Gastroesophageal sphincter (tissue), 4 donors: ENCODE results near the gene CARS1. TPM values are rescaled to one million over a fixed set of nuclear protein-coding genes. Genes with fewer than 3 reads are reported as not detected.

Experiments
- ATAC-seq: fragments of 150-250 bp; one replicate; pipeline ENCODE4 v1.9.1; 2016; ENCODE audit warnings: mild to moderate bottlenecking, moderate library complexity
- H3K27ac ChIP-seq, 4 donors: fragments of 200-600 bp; sonication (generic) in 3 of 4; 1 replicate in 3 of 4; 2 replicates in 1 of 4; pipeline ENCODE4 v1.5.1; 2016 to 2019
- H3K27me3 ChIP-seq: fragments of 200-600 bp; sonication (generic); one replicate; pipeline ENCODE4 v1.5.1; 2019
- H3K36me3 ChIP-seq, 2 donors: fragments of 200-600 bp; sonication (generic); one replicate each; pipeline ENCODE4 v1.5.1; 2019; ENCODE audit warnings: control low read depth in 1 of 2
- H3K4me1 ChIP-seq, 3 donors: fragments of 200-600 bp; sonication (generic); 1 replicate in 2 of 3; 2 replicates in 1 of 3; pipeline ENCODE4 v1.5.1; 2016 to 2019; ENCODE audit warnings: control low read depth in 2 of 3
- H3K4me3 ChIP-seq, 2 donors: fragments of 200-600 bp; sonication (generic); one replicate each; pipeline ENCODE4 v1.5.1; 2019; ENCODE audit warnings: mild to moderate bottlenecking in 1 of 2, moderate library complexity in 1 of 2
- H3K9me3 ChIP-seq, 3 donors: fragments of 200-600 bp; sonication (generic); one replicate each; pipeline ENCODE4 v1.5.1; 2017 to 2019; ENCODE audit warnings: control low read depth in 2 of 3
- CTCF ChIP-seq, 4 experiments: fragments of 200-600 bp in 2 of 4; fragments of 450-650 bp in 2 of 4; sonication (generic) in 1 of 4; IDR thresholded peaks; one replicate each; pipeline ENCODE4 v1.5.1; 2017 to 2019; ENCODE audit warnings: antibody characterized with exemption in 4 of 4, mild to moderate bottlenecking in 2 of 4, moderate library complexity in 2 of 4
- EP300 ChIP-seq: sonication (generic); formaldehyde crosslinking; IDR thresholded peaks from one replicate; pipeline ENCODE4 v1.6.1; 2017; ENCODE audit warnings: antibody characterized with exemption, mild to moderate bottlenecking
- POLR2A ChIP-seq, 2 donors: fragments of 450-650 bp; IDR thresholded peaks; one replicate each; pipeline ENCODE4 v1.6.1; 2017; ENCODE audit warnings: antibody characterized with exemption in 2 of 2, mild to moderate bottlenecking in 2 of 2, moderate library complexity in 1 of 2
- POLR2AphosphoS5 ChIP-seq: sonication (generic); formaldehyde crosslinking; IDR thresholded peaks from one replicate; pipeline ENCODE4 v1.6.1; 2017; ENCODE audit warnings: antibody characterized with exemption
- WGBS, 2 donors: methylation state at CpG; one replicate each; pipeline ENCODE4 v1.1.5; 2018; ENCODE audit warnings: low coverage in 1 of 2; 5-methylcytosine and 5-hydroxymethylcytosine counted together
- total RNA-seq, 4 donors: library from RNA; depleted of rRNA; stranded (reverse); fragments of >200 nt; gene quantifications; one replicate each; pipeline ENCODE4 v1.1.0, GENCODE V29; 2016

Gene CARS1
- total RNA-seq, 4 donors from 2014 or later: 29.1 to 41.5 (median 31.2) TPM

- no peak for ATAC-seq
- 90 to 93% methylated on average over 2 to 8 of the region's 10 CpGs for WGBS, 2 donors
- Histone ChIP-seq H3K27ac (peak overlapping the region in 1 of 4 donors; percentile 81), H3K36me3 (peaks cover 0 to 53% of the 10 kb centered on the region in 2 donors), H3K9me3 (no peaks in the 10 kb centered on the region), H3K4me1 (peaks cover 0 to 33% (median 8%) of the 10 kb centered on the region in 3 donors), H3K27me3 (no peaks in the 10 kb centered on the region), H3K4me3 (no peak overlapping the region)
- TF ChIP-seq POLR2AphosphoS5: no peak
- TF ChIP-seq EP300: no peak
- no peak for TF ChIP-seq POLR2A (IDR thresholded peaks at IDR 0.05)
- TF ChIP-seq CTCF (IDR thresholded peaks at IDR 0.05): no peak
Measured at GRCh38 chr11:2999464-2999998, 57.7 kb downstream of the CARS1 start.

DNA sequence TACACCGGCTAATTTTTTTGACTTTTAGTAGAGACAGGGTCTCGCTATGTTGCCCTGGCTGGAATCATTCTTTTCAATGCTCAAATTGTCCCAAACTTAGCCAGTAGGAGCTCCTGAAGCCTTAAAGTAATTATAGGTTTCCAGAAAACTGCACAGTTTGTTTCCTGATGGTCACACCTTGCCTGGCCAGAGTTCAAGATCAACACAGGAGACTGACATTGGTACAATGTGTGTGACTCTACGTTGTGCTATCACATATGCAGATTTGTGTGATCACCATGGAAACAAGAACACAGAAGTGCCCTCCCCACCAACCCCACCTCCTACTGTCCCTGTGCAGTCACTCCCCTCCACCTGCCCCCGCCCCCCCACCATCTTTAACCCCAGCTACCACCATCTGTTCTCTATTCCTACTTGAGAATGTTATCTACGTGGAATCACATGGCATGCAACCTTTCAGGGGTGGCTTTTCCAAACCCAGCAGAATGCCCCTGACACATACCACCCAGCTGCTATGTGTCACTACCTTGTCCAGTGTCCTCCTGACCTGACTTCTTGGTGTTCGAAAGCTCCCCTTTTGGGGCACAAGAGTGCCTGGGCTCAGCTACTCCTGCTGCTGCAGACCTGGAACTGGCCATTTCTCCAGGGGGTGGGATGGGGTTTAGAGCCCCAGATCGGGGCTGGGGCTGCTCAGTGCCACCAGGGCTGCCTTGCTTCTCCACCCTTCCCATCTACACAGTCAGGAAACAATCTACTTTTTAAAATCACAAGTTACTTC is 59.0 kb downstream of the CARS1 start:
- no peaks in the 10 kb centered on the region for H3K27me3 ChIP-seq

DNA sequence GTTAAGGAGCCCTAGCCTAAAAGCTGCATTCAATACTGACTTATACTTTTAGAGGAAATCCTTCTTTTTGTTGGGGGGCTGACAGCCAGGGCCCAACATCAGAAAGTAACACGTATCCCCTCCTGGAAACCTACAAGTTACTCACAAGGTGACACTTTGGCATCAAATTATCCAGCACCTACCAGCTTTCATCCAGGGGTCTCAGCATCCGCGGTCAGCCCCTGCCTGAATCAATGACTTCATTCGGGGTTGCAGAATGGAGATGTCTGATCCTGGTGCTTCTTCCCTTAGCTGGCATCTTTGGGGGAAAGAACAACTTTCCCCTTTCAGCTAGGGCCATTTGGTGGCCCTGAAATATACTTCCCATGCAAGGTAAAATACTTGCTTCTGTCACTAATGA is 59.8 kb downstream of the CARS1 start:
- Histone ChIP-seq H3K27ac (no peak overlapping the region), H3K4me3 (no peak overlapping the region), H3K4me1 (peaks cover 0 to 35% (median 13%) of the 10 kb centered on the region in 3 donors), H3K9me3 (no peaks in the 10 kb centered on the region), H3K36me3 (peaks cover 0 to 32% of the 10 kb centered on the region in 2 donors), H3K27me3 (no peaks in the 10 kb centered on the region)
- WGBS, 2 donors: 69 to 90% methylated on average over 4 of the region's 4 CpGs
- no peak for ATAC-seq
- TF ChIP-seq POLR2AphosphoS5 (no peak), CTCF (IDR thresholded peaks at IDR 0.05) (no peak), POLR2A (IDR thresholded peaks at IDR 0.05) (no peak), EP300 (no peak)

More for the DNA sequence above, 59.0 kb downstream of the CARS1 start:
- TF ChIP-seq EP300: no peak
- TF ChIP-seq POLR2AphosphoS5: no peak
- TF ChIP-seq POLR2A (IDR thresholded peaks at IDR 0.05): no peak
- TF ChIP-seq CTCF (IDR thresholded peaks at IDR 0.05): no peak
- H3K36me3 ChIP-seq: peaks cover 0 to 41% of the 10 kb centered on the region in 2 donors
- H3K4me3 ChIP-seq: no peak overlapping the region
- no peak for ATAC-seq
- 85 to 86% methylated on average over 4 to 6 of the region's 7 CpGs for WGBS, 2 donors
- H3K9me3 ChIP-seq: no peaks in the 10 kb centered on the region
- H3K27ac ChIP-seq: no peak overlapping the region
- peaks cover 0 to 33% (median 8%) of the 10 kb centered on the region in 3 donors for H3K4me1 ChIP-seq

GRCh38 chr11:2996976-2997375 is 60.2 kb downstream of the CARS1 start:
- 74 to 90% methylated on average over 5 of the region's 6 CpGs for WGBS, 2 donors
- H3K9me3 ChIP-seq: no peaks in the 10 kb centered on the region

DNA sequence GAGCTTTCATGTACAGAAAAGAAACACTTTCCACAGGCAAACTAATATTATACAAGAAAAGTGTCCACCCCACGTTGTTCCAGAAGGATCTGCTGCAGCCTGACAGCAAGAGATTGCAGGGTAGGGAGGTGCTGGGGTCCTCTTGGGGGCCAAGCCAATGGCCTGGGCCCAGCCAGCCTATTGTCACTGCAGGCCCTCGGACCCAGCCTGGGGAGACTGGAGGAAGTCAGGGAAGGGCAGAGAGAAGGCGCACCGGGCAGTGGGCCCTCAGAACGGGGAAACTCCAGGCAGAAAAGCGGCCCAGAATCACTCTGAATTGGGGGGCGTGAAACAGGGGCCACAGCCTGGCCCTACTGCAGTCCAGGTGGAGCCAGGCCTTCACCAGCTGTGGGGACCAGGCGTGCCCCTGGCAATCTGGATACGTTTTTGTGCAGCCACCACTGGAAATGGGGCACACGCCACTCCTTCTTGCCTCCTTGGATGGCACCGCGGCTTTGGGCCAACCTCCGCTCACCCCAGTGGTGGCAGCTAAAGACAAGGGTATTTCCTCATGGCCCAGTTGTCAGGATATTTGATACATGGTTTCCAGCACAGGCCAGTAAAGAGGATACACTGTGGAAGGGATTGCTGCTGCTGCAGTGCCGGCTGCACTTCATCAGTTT is 61.2 kb downstream of the CARS1 start:
- no peak for ATAC-seq
- no peak overlapping the region for H3K4me3 ChIP-seq
- WGBS, 2 donors: 76 to 100% methylated on average over 1 to 11 of the region's 14 CpGs

More at GRCh38 chr11:2996976-2997375, 60.2 kb downstream of the CARS1 start:
- TF ChIP-seq POLR2AphosphoS5: no peak
- TF ChIP-seq EP300: no peak
- H3K36me3 ChIP-seq: peaks cover 0 to 28% of the 10 kb centered on the region in 2 donors
- H3K4me1 ChIP-seq: peaks cover 0 to 32% (median 13%) of the 10 kb centered on the region in 3 donors
- no peaks in the 10 kb centered on the region for H3K27me3 ChIP-seq
- H3K27ac ChIP-seq: no peak overlapping the region
- H3K4me3 ChIP-seq: no peak overlapping the region
- ATAC-seq: no peak

More for the DNA sequence above, 61.2 kb downstream of the CARS1 start:
- Histone ChIP-seq H3K27me3 (no peaks in the 10 kb centered on the region), H3K36me3 (peaks cover 0 to 18% of the 10 kb centered on the region in 2 donors), H3K4me1 (peaks cover 0 to 28% (median 10%) of the 10 kb centered on the region in 3 donors), H3K9me3 (no peaks in the 10 kb centered on the region), H3K27ac (no peak overlapping the region)
- TF ChIP-seq EP300 (no peak), CTCF (IDR thresholded peaks at IDR 0.05) (no peak), POLR2A (IDR thresholded peaks at IDR 0.05) (no peak), POLR2AphosphoS5 (no peak)
